Measurements from ENCODE around the gene CACNA2D4.

Gene CACNA2D4

GRCh38 chr12:1888923-1889322, 29.5 kb downstream of the CACNA2D4 start:
- DNase-seq (ENCODE audit: low spot score), result no peak

- no peak for DNase-seq (ENCODE audit: low spot score)
Measured at GRCh38 chr12:1886396-1887008, 31.9 kb downstream of the CACNA2D4 start.

DNA sequence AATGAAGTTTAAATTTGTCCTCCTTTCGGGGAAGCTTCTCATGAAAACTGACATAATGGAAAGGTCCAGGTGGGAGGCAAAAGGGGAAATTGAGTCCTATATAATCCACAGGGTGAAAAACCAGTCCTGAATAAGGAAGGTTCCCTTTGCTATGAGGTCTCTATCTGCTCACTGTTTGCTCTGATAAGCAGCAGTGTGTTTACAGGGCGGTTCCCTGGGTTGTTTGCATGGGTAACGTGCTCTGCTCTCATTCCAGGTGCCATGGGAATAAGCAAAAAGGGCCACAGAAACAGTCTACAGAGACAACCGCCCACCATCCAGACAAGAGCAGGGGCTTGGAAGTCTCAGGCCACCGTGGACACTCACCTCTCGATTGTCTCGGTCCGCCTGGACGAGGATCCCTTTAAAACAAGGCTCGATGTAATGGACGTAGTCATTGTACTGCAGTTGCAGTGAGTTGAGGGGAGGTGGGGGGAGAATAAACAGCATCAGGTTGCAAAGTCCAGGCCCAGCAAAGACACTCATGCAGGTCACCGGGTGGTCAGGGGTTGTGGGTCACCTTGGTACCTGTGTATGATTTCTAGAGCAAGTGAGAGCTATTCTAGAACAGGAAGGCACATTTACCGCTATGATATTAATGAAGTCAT, 32.7 kb downstream of the CACNA2D4 start:
- no peak for DNase-seq (ENCODE audit: low spot score)

DNA sequence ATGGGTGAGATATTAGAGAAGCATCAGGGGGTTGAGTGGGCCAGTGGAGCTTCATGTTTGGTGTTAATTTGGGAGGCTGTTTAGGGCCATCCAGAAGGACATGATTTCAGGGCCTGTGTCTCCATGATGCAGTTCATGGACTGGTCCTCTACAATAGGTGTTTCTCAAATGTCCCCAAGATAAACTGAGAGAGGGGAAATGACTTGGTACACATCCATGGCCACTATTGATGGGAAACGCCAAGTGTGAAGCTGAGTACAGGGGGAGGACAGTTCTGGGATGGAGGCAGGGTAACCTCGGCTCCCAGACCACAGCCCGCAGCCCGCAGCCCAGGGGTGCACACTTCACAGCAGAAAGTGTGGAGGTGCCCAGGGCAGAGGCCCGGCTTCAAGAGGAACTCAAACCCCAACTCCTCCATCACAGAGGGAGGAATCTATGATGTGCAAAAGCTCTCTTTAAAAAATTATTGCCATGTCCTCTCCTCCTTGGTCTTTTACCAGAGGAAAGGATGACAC, 33.3 kb downstream of the CACNA2D4 start:
- no peak for DNase-seq (ENCODE audit: low spot score)

GRCh38 chr12:1884651-1885050, 33.8 kb downstream of the CACNA2D4 start:
- DNase-seq (ENCODE audit: low spot score), result no peak

DNA sequence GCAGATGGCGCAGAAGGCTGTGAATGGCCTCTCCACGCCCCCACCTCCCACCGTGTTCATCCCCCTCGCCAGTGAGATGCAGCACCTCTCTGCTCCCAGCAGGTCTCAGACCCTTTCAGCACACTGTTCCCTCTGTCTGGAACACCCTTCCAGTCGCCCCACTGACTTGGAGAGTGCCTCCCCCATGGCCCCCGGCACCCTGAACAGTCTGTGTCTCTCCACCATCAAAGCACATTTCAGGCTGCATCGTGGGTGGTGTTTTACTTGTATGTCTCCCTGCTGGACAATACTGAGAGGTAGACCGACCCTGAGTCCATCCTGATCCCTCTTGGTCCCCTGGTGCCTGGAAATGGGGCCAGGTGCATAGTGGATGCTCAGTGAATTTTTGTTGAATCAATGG, 34.9 kb downstream of the CACNA2D4 start:
- no peak for DNase-seq (ENCODE audit: low spot score)

DNA sequence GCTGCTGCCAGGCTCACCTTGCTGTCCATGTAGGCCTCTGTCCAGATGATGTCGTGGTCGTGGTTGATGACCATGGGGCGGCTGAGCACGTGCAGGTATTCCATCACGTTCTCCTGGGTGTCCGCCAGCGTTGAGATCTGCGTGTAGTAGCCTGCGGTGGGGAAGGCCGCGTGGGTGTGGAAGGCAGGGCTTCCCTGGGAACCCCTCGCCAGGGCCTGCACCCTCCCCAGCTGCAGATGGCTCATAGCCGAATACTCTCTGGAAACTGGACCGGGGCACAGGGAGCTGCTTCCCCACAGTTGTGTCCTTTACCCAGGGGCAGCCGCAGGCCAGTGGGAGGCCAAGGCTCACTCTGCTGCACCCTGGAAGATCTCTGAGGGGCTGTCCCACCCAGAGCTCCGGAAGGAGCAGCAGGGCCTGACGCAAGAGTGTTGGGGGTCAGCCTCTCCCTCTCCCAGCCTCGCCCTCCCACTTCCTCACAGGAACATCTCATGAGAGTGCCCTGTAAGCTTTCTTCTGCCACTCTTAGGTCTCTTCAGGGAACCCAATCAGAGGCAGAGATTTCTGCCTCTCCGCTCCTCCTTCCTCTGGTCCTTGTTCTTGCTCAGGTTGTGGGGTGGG, 35.5 kb downstream of the CACNA2D4 start:
- no peak for DNase-seq (ENCODE audit: low spot score)

GRCh38 chr12:1882405-1882804, 36.0 kb downstream of the CACNA2D4 start:
- no peak for DNase-seq (ENCODE audit: low spot score)

DNA sequence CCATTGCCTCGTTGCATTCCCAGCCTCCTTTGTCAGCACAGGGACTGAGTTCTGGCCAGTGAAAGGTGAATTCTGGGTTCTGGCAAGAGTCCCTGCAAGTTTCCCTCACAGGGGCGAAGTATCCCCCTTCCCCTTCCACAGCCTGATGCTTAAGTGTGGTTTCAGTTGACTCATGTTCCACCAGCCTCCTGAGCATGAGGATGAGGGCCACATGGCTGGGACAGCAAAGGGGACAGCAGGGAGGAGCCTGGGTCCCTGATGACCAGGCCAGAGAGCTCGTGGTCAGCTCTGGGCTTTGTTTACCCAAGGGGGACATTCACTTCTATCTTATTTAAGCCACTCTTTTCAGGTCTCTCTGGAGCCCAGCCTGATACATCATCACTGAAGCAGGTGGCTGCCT, 36.5 kb downstream of the CACNA2D4 start:
- no peak for DNase-seq (ENCODE audit: low spot score)

DNA sequence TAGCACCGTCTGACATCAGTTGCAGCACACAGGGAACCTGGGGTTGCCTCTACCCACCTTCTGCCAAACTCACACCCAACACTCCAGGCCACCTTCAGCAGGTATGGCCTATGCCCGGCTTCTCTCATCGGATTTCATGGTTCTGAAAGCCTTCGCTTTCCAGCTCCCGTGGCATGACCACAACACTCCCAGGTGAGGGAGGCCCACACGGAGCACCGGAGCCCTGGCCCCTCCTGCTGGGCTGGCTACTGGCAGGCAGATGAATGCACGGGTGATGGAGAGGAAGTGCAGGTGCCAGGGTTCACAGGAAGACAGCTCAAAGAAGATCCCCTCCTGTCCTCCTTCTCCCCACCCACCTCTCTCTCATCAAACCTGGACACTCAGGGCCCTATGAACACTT, 37.2 kb downstream of the CACNA2D4 start:
- DNase-seq (ENCODE audit: low spot score), result no peak

DNA sequence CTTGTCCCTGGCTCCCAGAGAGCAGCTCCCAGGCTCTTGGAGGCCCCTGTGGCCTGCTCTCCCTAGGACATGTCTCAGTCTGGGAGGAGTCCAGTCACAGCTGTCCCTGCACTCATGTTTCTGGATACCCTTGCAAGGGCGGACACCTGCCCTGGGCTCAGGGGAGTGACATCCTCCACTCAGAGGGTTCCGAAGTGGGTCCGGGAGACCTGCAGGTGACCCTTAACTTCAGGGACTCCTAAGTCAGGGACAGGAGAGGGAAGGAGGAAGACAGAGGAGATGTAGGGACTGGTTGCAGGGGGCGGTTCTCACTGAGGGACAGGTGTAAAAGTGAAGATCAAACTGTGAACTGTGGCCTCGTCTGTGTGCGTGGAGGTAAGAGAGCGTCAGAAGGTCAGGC, 37.6 kb downstream of the CACNA2D4 start:
- no peak for DNase-seq (ENCODE audit: low spot score)

- DNase-seq (ENCODE audit: low spot score), result no peak
Measured at GRCh38 chr12:1880153-1880845, 38.2 kb downstream of the CACNA2D4 start.

DNA sequence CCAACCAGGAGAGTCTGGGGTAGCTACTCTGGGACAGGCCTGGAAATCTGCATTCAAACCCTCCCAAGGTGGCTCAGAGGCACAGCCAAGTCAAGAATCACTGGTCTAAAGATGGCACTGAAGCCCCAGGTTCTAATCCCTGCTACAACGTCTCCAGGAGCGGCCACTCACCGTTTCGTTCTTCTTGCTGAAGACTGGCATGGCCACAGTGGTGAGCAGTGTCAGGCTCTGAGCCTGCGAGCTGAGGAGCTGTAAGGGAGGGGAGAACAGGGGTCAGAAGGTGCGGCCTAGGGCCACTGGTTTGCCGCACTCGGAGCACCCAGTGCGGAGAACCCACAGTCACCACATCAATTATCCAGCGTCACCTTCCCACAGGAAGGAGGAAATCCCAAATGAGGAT, 38.8 kb downstream of the CACNA2D4 start:
- peak; percentile 0 for DNase-seq (ENCODE audit: low spot score)

GRCh38 chr12:1878695-1879094, 39.8 kb downstream of the CACNA2D4 start:
- DNase-seq (ENCODE audit: low spot score), result no peak

- peak; percentile 1 for DNase-seq (ENCODE audit: low spot score)
Measured at GRCh38 chr12:1878214-1878613, 40.2 kb downstream of the CACNA2D4 start.

DNA sequence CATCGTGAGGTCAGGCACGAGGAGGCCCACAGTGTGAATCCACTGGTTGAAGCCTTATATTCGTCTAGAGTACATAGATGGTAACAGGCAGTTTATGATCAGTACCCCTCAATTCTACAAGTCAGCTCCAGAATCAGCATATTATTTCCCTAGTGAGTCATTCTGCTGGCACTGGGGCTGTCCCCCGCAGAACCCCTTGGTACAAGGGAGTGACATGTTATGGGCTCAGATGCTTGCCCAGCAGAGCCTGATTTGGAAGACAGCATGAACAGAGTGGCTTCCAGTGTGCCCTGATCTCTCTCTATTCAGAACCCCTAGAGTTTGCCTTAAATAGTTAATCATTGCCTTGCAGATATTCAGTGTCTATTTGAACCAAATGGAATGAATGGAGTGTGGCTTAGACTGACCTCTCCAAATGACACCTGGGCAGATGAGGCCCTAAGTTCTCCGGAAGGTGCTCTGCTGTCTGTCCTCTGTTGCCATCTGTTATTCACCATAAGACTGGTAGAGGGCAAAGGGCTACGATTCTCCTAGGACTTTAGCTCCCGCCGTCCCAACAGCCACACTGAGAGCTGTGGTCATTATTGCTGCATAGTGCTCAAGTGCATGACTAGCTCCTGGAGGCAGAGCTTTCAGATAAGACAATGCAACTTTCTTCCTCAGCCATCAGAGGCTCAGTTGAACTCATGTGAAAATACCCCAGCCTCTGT, 41.1 kb downstream of the CACNA2D4 start:
- peak; percentile 3 for DNase-seq (ENCODE audit: low spot score)

- no peak for DNase-seq (ENCODE audit: low spot score)
Measured at GRCh38 chr12:1876086-1876485, 42.4 kb downstream of the CACNA2D4 start.

DNA sequence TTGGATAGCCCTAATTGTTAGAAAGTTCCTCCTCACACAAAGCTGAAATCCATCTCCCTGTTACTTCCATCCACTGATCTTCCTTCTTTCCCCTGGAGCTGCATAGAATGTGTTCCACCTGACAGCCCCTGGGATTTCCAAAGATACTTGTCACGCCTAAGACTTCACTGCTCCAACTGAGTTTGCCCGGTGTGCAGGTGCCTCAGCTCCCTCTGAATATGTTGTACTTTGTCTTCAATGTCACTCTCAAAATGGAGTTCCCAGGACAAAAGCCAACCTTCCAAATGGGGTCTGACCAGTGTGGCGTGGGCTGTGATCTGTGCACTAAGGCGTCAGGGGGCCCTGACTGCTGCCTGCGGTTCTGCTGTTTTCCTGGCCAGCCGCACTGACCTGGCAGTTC, 42.8 kb downstream of the CACNA2D4 start:
- DNase-seq (ENCODE audit: low spot score), result no peak

DNA sequence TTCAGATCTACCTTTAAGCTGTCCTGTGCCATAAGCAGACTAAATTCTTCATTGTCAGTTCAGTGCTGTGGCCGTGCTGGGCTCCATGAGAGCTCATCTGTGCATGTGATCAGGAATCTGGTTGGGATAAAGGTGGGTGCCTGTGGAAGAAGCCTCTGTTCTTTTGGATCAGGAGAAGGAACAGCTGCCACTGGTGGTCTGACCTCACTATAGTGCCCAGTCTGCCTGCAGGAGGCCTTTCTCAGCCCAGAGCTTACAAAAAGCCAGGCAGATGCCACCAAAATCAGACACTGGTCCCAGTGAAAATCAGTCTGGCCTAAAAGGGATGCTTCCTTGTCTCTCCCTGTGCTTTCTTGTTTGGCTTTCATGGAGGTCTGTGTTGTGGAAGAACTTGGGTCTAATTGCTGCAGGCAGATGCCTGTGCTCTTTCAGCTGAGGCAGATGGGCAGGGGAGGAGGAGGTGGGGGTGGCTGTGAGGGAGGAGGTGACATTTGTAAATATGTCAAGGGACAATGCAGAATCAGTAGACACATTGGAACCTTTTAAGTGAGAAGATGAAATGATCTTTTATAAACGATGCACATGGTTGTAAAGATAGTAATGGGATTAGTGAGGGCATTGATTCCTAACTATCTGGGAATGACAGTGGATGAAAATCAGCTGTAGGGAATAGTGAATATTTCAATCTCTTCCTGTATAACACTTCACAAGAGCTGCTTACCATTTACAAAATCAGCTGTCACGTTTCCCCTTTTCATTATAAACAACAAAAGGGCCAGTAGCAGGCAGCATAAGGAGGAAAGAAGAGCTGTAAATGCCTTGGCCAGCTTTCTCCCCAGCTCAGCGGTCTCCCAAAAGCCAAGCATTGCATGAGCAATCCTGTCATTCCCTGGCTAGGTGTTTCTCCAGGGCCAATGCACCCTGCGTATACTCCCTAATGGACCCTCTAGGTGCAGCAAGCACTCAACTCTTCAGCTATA, 44.6 kb downstream of the CACNA2D4 start:
- peak; percentile 27 for DNase-seq (ENCODE audit: low spot score)

- no peak for DNase-seq (ENCODE audit: low spot score)
Measured at GRCh38 chr12:1872448-1872847, 46.0 kb downstream of the CACNA2D4 start.

GRCh38 chr12:1872001-1872400, 46.5 kb downstream of the CACNA2D4 start:
- no peak for DNase-seq (ENCODE audit: low spot score)
